ENCODE results near the gene IGF1.

The IGF1 gene

GRCh38 chr12:102376781-102377180, 103.6 kb downstream of the IGF1 start:
- TF ChIP-seq CTCF (conservative IDR thresholded peaks at IDR 0.05; ENCODE audit: low read depth) = no peak
- POLR2A ChIA-PET (ENCODE audit: low non-redundant PET) = no interaction called here
- DNase-seq (ENCODE audit: low spot score) = no peak
- no peak overlapping the region for H3K27ac ChIP-seq
- CTCF ChIA-PET = no interaction called here

DNA sequence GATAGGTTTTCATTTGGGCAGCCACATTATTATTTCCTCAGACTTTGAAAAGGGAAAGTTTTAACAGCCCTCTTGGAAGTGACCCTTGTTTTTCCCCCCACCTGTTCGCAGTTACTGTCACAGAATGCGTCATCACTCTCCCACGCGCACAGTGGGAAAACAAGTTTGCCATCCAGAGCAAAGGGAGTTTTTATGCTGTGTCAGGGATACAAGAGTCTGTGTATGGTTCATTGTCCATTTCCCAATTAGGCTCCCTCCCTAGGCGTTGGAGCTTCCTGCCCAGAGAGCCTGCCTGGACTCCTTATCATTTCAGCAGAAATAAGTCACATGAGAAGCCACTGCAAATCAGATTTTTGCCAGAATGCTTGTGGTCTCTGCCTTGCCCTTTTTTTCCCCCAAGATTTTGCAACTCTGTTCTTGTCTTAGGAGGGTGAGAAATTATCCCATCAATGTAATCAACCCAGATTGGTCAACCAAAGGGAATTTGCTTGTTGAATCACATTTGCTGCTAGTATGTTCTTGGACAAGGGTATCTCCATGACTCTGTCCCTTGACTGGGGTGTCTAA, 104.1 kb downstream of the IGF1 start:
- DNase-seq (ENCODE audit: low spot score) = no peak
- H3K27ac ChIP-seq = no peak overlapping the region
- no peak for TF ChIP-seq CTCF (conservative IDR thresholded peaks at IDR 0.05; ENCODE audit: low read depth)
- CTCF ChIA-PET = interaction anchor here (0.7 kb wide), 1 partner anchor 281 kb away, joined by 3 read pairs; no protein-coding TSS in a partner anchor
- POLR2A ChIA-PET (ENCODE audit: low non-redundant PET) = no interaction called here

DNA sequence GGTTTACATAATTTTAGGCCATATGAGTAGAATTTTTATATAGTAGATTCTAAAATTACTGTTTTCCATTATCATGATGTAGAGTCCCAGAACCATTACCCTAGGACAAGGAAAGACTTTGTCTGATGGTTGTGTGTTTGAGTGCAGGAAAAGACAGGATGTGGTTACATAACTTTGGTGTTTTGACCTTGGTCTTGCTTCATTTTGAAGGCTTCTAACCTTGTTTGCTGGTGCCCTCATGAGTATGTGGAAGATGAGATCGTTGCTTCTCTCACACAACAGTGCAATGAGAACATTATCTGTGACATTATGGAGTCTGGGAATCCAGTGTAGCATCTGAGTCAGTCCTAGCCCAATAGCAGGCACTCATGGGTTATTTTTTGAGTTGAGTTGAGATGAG, 106.2 kb downstream of the IGF1 start:
- no peak for DNase-seq (ENCODE audit: low spot score)
- no peak for TF ChIP-seq CTCF (conservative IDR thresholded peaks at IDR 0.05; ENCODE audit: low read depth)
- CTCF ChIA-PET = no interaction called here
- POLR2A ChIA-PET (ENCODE audit: low non-redundant PET) = no interaction called here
- H3K27ac ChIP-seq = no peak overlapping the region

DNA sequence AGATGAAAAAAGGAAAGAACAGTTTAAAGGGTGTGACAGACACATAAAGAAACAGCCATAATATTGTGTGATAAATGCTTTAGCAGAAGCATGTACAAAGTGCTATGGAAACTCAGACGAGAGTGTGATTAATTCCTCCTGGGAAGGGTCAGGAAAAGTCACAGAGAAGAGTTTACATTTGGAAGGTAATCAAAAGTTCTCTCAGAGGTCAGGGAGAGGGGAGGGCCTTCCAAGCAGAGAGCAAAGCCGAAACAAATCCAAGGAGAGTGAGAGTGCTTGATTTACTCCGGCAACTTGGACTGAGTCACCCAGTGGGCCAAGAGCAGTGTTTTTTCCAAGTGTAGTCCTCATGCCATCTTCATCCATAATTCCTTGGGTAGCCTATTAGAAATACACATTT, 108.3 kb downstream of the IGF1 start:
- DNase-seq (ENCODE audit: low spot score) = no peak
- POLR2A ChIA-PET (ENCODE audit: low non-redundant PET) = no interaction called here

GRCh38 chr12:102371165-102371564, 109.2 kb downstream of the IGF1 start:
- CTCF ChIA-PET = no interaction called here
- H3K27ac ChIP-seq = no peak overlapping the region
- DNase-seq (ENCODE audit: low spot score) = no peak
- TF ChIP-seq CTCF (conservative IDR thresholded peaks at IDR 0.05; ENCODE audit: low read depth) = no peak
- POLR2A ChIA-PET (ENCODE audit: low non-redundant PET) = no interaction called here

More for the DNA sequence above, 108.3 kb downstream of the IGF1 start:
- TF ChIP-seq CTCF (conservative IDR thresholded peaks at IDR 0.05; ENCODE audit: low read depth) = no peak
- CTCF ChIA-PET = no interaction called here
- H3K27ac ChIP-seq = no peak overlapping the region

DNA sequence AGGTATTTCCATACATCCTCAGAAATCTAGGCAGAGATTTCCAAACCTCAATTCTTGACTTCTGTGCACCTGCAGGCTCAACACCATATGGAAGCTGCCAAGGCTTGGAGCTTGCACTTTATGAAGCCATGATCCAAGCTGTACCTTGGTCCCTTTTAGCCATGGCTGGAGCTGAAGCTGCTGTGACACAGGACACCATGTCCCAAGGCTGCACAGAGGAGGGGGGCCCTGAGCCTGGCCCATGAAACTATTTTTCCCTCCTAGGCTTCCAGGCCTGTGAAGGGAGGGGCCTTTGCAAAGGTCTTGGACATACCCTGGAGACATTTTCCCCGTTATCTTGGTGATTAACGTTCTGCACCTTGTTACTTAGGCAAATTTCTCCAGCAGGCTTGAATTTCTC, 110.5 kb downstream of the IGF1 start:
- CTCF ChIA-PET = no interaction called here
- TF ChIP-seq CTCF (conservative IDR thresholded peaks at IDR 0.05; ENCODE audit: low read depth) = no peak
- no peak for DNase-seq (ENCODE audit: low spot score)
- POLR2A ChIA-PET (ENCODE audit: low non-redundant PET) = no interaction called here
- H3K27ac ChIP-seq = no peak overlapping the region

- no peak for DNase-seq (ENCODE audit: low spot score)
- POLR2A ChIA-PET (ENCODE audit: low non-redundant PET) = no interaction called here
- H3K27ac ChIP-seq = no peak overlapping the region
- no peak for TF ChIP-seq CTCF (conservative IDR thresholded peaks at IDR 0.05; ENCODE audit: low read depth)
- CTCF ChIA-PET = no interaction called here
These were observed 115.0 kb downstream of the IGF1 start for GRCh38 chr12:102365365-102365764.
